H9 (cell line): ENCODE data around the gene DBH. TPM values are rescaled to one million over a fixed set of nuclear protein-coding genes. Genes with fewer than 3 reads are reported as not detected.

Experiments used
- DNase-seq: peaks from one replicate; pipeline ENCODE4 v3.0.0-alpha.2; 2017
- H2AFZ ChIP-seq: one replicate; pipeline ENCODE4 v1.6.1; 2013; ENCODE audit warnings: mild to moderate bottlenecking, low read length, control low read depth, moderate library complexity
- H2AK5ac ChIP-seq: 2 replicates; pipeline ENCODE4 v1.6.1; 2013; ENCODE audit warnings: low read length, control low read depth, mixed read lengths; ENCODE audit not compliant: insufficient read length
- H2BK120ac ChIP-seq: one replicate; pipeline ENCODE4 v1.6.1; 2013; ENCODE audit warnings: low read depth, mild to moderate bottlenecking, low read length, control low read depth, inconsistent platforms; ENCODE audit not compliant: poor library complexity, severe bottlenecking
- H2BK12ac ChIP-seq: 2 replicates; pipeline ENCODE4 v1.6.1; 2013; ENCODE audit warnings: low read length, control low read depth, mixed read lengths, low read depth; ENCODE audit not compliant: insufficient read length
- H2BK15ac ChIP-seq: 2 replicates; pipeline ENCODE4 v1.6.1; 2013; ENCODE audit warnings: low read depth, low read length, control low read depth
- H2BK20ac ChIP-seq: one replicate; pipeline ENCODE4 v1.6.1; 2013; ENCODE audit warnings: low read depth, mild to moderate bottlenecking, low read length, control low read depth, inconsistent platforms; ENCODE audit not compliant: poor library complexity, severe bottlenecking
- H2BK5ac ChIP-seq: 2 replicates; pipeline ENCODE4 v1.6.1; 2013; ENCODE audit warnings: low read length, control low read depth, mixed read lengths; ENCODE audit not compliant: insufficient read length
- H3K14ac ChIP-seq: 2 replicates; pipeline ENCODE4 v1.6.1; 2013; ENCODE audit warnings: low read length, control low read depth; ENCODE audit not compliant: insufficient read depth
- H3K18ac ChIP-seq: 2 replicates; pipeline ENCODE4 v1.6.1; 2013; ENCODE audit warnings: low read depth, mild to moderate bottlenecking, mixed read lengths, low read length, control low read depth; ENCODE audit not compliant: insufficient read length
- H3K23ac ChIP-seq: 2 replicates; pipeline ENCODE4 v1.6.1; 2013; ENCODE audit warnings: low read length, control low read depth, mixed read lengths, low read depth; ENCODE audit not compliant: insufficient read length
- H3K23me2 ChIP-seq: 2 replicates; pipeline ENCODE4 v1.6.1; 2013; ENCODE audit warnings: low read depth, mild to moderate bottlenecking, mixed read lengths, low read length, control low read depth; ENCODE audit not compliant: insufficient read length, poor library complexity, severe bottlenecking
- H3K27ac ChIP-seq: 2 replicates; pipeline ENCODE4 v1.5.1; 2013; ENCODE audit warnings: low read length, control low read depth, mixed read lengths, low read depth; ENCODE audit not compliant: insufficient read length
- H3K27me3 ChIP-seq: 2 replicates; pipeline ENCODE4 v1.6.1; 2013; ENCODE audit warnings: low read length, control low read depth, inconsistent platforms; ENCODE audit not compliant: insufficient read depth
- H3K4ac ChIP-seq: 2 replicates; pipeline ENCODE4 v1.6.1; 2013; ENCODE audit warnings: low read depth, mild to moderate bottlenecking, control low read depth, inconsistent platforms, low read length, moderate library complexity
- H3K4me1 ChIP-seq: 2 replicates; pipeline ENCODE4 v1.6.1; 2013; ENCODE audit warnings: low read length, control low read depth, inconsistent platforms; ENCODE audit not compliant: insufficient read depth
- H3K4me2 ChIP-seq: 2 replicates; pipeline ENCODE4 v1.6.1; 2013; ENCODE audit warnings: low read length, control low read depth, mixed read lengths; ENCODE audit not compliant: insufficient read length, insufficient read depth
- H3K56ac ChIP-seq: 2 replicates; pipeline ENCODE4 v1.6.1; 2013; ENCODE audit warnings: low read depth, mild to moderate bottlenecking, mixed read lengths, low read length, control low read depth; ENCODE audit not compliant: insufficient read length
- H3K79me1 ChIP-seq: 2 replicates; pipeline ENCODE4 v1.6.1; 2013; ENCODE audit warnings: low read depth, mild to moderate bottlenecking, moderate library complexity, low read length, control low read depth, inconsistent platforms; ENCODE audit not compliant: insufficient read depth, poor library complexity, severe bottlenecking
- H3K79me2 ChIP-seq: 2 replicates; pipeline ENCODE4 v1.6.1; 2013; ENCODE audit warnings: low read length, control low read depth, inconsistent platforms; ENCODE audit not compliant: insufficient read depth
- H3K9ac ChIP-seq: 2 replicates; pipeline ENCODE4 v1.6.1; 2013; ENCODE audit warnings: low read length, control low read depth, mixed read lengths; ENCODE audit not compliant: insufficient read length; ENCODE audit errors: extremely low read depth
- H3K9me3 ChIP-seq: one replicate; pipeline ENCODE4 v1.6.1; 2013; ENCODE audit warnings: low read depth, low read length, inconsistent platforms; ENCODE audit not compliant: control insufficient read depth
- H3T11ph ChIP-seq: one replicate; pipeline ENCODE4 v1.6.1; 2013; ENCODE audit warnings: mild to moderate bottlenecking, low read length, control low read depth, inconsistent platforms
- H4K20me1 ChIP-seq: one replicate; pipeline ENCODE4 v1.6.1; 2013; ENCODE audit not compliant: control insufficient read depth, insufficient read length, insufficient read depth
- H4K5ac ChIP-seq: 2 replicates; pipeline ENCODE4 v1.6.1; 2013; ENCODE audit warnings: low read depth, mild to moderate bottlenecking, mixed read lengths, low read length, control low read depth; ENCODE audit not compliant: insufficient read length
- H4K8ac ChIP-seq: replicated peaks from 2 replicates; pipeline ENCODE4 v1.6.1; 2013; ENCODE audit warnings: low read length, control low read depth, mixed read lengths, low read depth; ENCODE audit not compliant: insufficient read length
- H4K91ac ChIP-seq: 2 replicates; pipeline ENCODE4 v1.6.1; 2013; ENCODE audit warnings: low read depth, mild to moderate bottlenecking, moderate library complexity, mixed read lengths, low read length, control low read depth; ENCODE audit not compliant: insufficient read length
- H3K27ac Mint-ChIP-seq, 3 experiments: 2 replicates in 2 of 3; 3 replicates in 1 of 3; pipeline ENCODE4 v1.8.0; 2020 to 2021; ENCODE audit warnings: mixed read lengths in 3 of 3, mild to moderate bottlenecking in 1 of 3, moderate library complexity in 1 of 3
- H3K27me3 Mint-ChIP-seq: 2 replicates; pipeline ENCODE4 v1.8.0; 2021; ENCODE audit warnings: low read depth, mild to moderate bottlenecking, moderate library complexity, mixed read lengths
- H3K36me3 Mint-ChIP-seq, 3 experiments: 2 replicates in 2 of 3; 3 replicates in 1 of 3; pipeline ENCODE4 v1.8.0; 2020 to 2021; ENCODE audit warnings: low read depth in 3 of 3, mixed read lengths in 3 of 3; ENCODE audit not compliant: insufficient read depth in 1 of 3
- H3K4me1 Mint-ChIP-seq, 2 experiments: 2 replicates each; pipeline ENCODE4 v1.8.0; 2020; ENCODE audit warnings: mixed read lengths in 2 of 2
- H3K4me3 Mint-ChIP-seq, 2 experiments: 2 replicates in 1 of 2; 3 replicates in 1 of 2; pipeline ENCODE4 v1.8.0; 2020 to 2021; ENCODE audit warnings: mild to moderate bottlenecking in 2 of 2, mixed read lengths in 2 of 2, moderate library complexity in 1 of 2
- H3K9me3 Mint-ChIP-seq, 2 experiments: 2 replicates in 1 of 2; 3 replicates in 1 of 2; pipeline ENCODE4 v1.8.0; 2020; ENCODE audit warnings: mild to moderate bottlenecking in 2 of 2, mixed read lengths in 2 of 2, moderate library complexity in 1 of 2
- CTCF ChIP-seq: fragments of 200-600 bp; sonication (generic); conservative IDR thresholded peaks from 3 replicates; pipeline ENCODE4 v1.8.0; 2021; ENCODE audit warnings: antibody characterized with exemption, mild to moderate bottlenecking
- WGBS: extraction: QIAGEN DNeasy Blood & Tissue Kit; methylation state at CpG from one replicate; pipeline ENCODE4 v1.1.7; 2013; ENCODE audit warnings: missing lambda C conversion rate, low lambda C conversion rate, mixed read lengths; ENCODE audit not compliant: insufficient read length; ENCODE audit errors: extremely low coverage; 5-methylcytosine and 5-hydroxymethylcytosine counted together
- total RNA-seq: library from RNA; stranded (reverse); gene quantifications from 2 replicates; pipeline ENCODE4 v1.2.1, GENCODE V29; 2021

DBH gene
- total RNA-seq, 1 experiment from 2014 or later = not detected

GRCh38 chr9:133615186-133615585 lies 21.0 kb upstream of the DBH start:
- TF ChIP-seq CTCF = no peak
- H3K9me3 ChIP-seq = no peaks in the 10 kb centered on the region
- H2AK5ac ChIP-seq = no peak overlapping the region
- H3T11ph ChIP-seq = no peak overlapping the region
- no peak overlapping the region for H3K18ac ChIP-seq
- H2BK120ac ChIP-seq = no peak overlapping the region
- H3K4me1 Mint-ChIP-seq = peaks cover 6 to 17% of the 10 kb centered on the region in 2 experiments
- no peak overlapping the region for H2BK12ac ChIP-seq
- H2BK15ac ChIP-seq = no peak overlapping the region
- no peak overlapping the region for H2AFZ ChIP-seq
- no peaks in the 10 kb centered on the region for H3K36me3 Mint-ChIP-seq
- no peaks in the 10 kb centered on the region for H4K20me1 ChIP-seq
- no peak overlapping the region for H4K8ac ChIP-seq
- no peak overlapping the region for H3K4me3 Mint-ChIP-seq
- no peak overlapping the region for H4K5ac ChIP-seq
- no peaks in the 10 kb centered on the region for H3K79me1 ChIP-seq
- H3K27me3 ChIP-seq = no peaks in the 10 kb centered on the region; the same call in 1 of the 2 replicates
- no peak overlapping the region for H2BK5ac ChIP-seq
- no CpG with 5 or more reads among the region's 16 CpGs for WGBS
- no peak overlapping the region for H3K14ac ChIP-seq
- no peaks in the 10 kb centered on the region; a peak in 2 of 5 replicates for H3K9me3 Mint-ChIP-seq
- H3K4ac ChIP-seq = no peak overlapping the region
- no peak for DNase-seq
- H2BK20ac ChIP-seq = no peak overlapping the region
- peaks cover 73% of the 10 kb centered on the region for H3K27me3 Mint-ChIP-seq
- H3K23ac ChIP-seq = no peak overlapping the region
- H3K23me2 ChIP-seq = no peaks in the 10 kb centered on the region
- H3K27ac Mint-ChIP-seq = no peak overlapping the region; a peak in 1 of 7 replicates
- H3K4me1 ChIP-seq = no peaks in the 10 kb centered on the region
- no peaks in the 10 kb centered on the region for H3K79me2 ChIP-seq
- no peak overlapping the region for H3K56ac ChIP-seq
- no peak overlapping the region for H3K27ac ChIP-seq
- H3K9ac ChIP-seq = no peak overlapping the region
- no peak overlapping the region for H4K91ac ChIP-seq
- H3K4me2 ChIP-seq = no peak overlapping the region
